CD14-positive monocyte (primary cell): Measurements from ENCODE around the gene ANKRD44. TPM values are rescaled to one million over a fixed set of nuclear protein-coding genes. Genes with fewer than 3 reads are reported as not detected.

Experiments
- DNase-seq, 3 donors: peaks; one replicate each; pipeline ENCODE4 v3.0.0-alpha.2; 2011 to 2022
- H2AFZ ChIP-seq: 2 replicates; pipeline ENCODE4 v1.6.0; 2012; ENCODE audit warnings: mild to moderate bottlenecking, low read depth, low read length, inconsistent platforms; ENCODE audit not compliant: insufficient read depth, poor library complexity, severe bottlenecking
- H3K27ac ChIP-seq, 2 donors: 1 replicate in 1 of 2; 2 replicates in 1 of 2; pipeline ENCODE4 v1.5.1; 2012 to 2013; ENCODE audit warnings: low read length in 2 of 2, control low read depth in 1 of 2, inconsistent platforms in 1 of 2, low read depth in 1 of 2, mild to moderate bottlenecking in 1 of 2
- H3K27me3 ChIP-seq, 2 donors: one replicate each; pipeline versions ENCODE4 v1.6.0 to v1.6.1; 2011 to 2013; ENCODE audit warnings: low read length in 2 of 2; ENCODE audit not compliant: control insufficient read depth in 2 of 2, insufficient read depth in 2 of 2
- H3K36me3 ChIP-seq, 2 donors: replicated peaks in 1 of 2; 1 replicate in 1 of 2; 2 replicates in 1 of 2; pipeline versions ENCODE4 v1.5.1 to v1.6.1; 2012 to 2013; ENCODE audit warnings: low read length in 2 of 2, control low read depth in 1 of 2, inconsistent platforms in 1 of 2, mild to moderate bottlenecking in 1 of 2; ENCODE audit not compliant: insufficient read depth in 2 of 2, control insufficient read depth in 1 of 2
- H3K4me1 ChIP-seq, 2 donors: 1 replicate in 1 of 2; 2 replicates in 1 of 2; pipeline versions ENCODE4 v1.5.1 to v1.6.1; 2012 to 2013; ENCODE audit warnings: low read length in 2 of 2, control low read depth in 1 of 2, inconsistent platforms in 1 of 2, mild to moderate bottlenecking in 1 of 2, moderate library complexity in 1 of 2; ENCODE audit not compliant: insufficient read depth in 2 of 2, control insufficient read depth in 1 of 2
- H3K4me2 ChIP-seq: replicated peaks from 2 replicates; pipeline ENCODE3; 2012; ENCODE audit warnings: low read length, moderate library complexity, mild to moderate bottlenecking; ENCODE audit not compliant: poor library complexity, severe bottlenecking; ENCODE audit errors: extremely low read depth
- H3K4me3 ChIP-seq, 3 experiments: fragments of 200-600 bp in 1 of 3; sonication (generic) in 1 of 3; replicated peaks in 1 of 3; 1 replicate in 2 of 3; 2 replicates in 1 of 3; pipeline ENCODE4 v1.5.1; 2011 to 2013; ENCODE audit warnings: low read length in 3 of 3, mild to moderate bottlenecking in 3 of 3, control low read depth in 2 of 3, low read depth in 2 of 3, inconsistent platforms in 1 of 3, moderate library complexity in 1 of 3
- H3K79me2 ChIP-seq: 2 replicates; pipeline ENCODE4 v1.6.0; 2012; ENCODE audit warnings: mild to moderate bottlenecking, control low read depth, inconsistent platforms, low read length, moderate library complexity; ENCODE audit not compliant: insufficient read depth
- H3K9ac ChIP-seq: 2 replicates; pipeline ENCODE4 v1.6.0; 2017; ENCODE audit warnings: low read length, mild to moderate bottlenecking; ENCODE audit not compliant: insufficient read depth, poor library complexity, severe bottlenecking
- H3K9me3 ChIP-seq, 2 donors: replicated peaks in 1 of 2; 1 replicate in 1 of 2; 2 replicates in 1 of 2; pipeline versions ENCODE4 v1.5.1 to v1.6.1; 2012 to 2013; ENCODE audit warnings: low read length in 2 of 2, control low read depth in 1 of 2; ENCODE audit not compliant: control insufficient read depth in 1 of 2, insufficient read depth in 1 of 2
- H4K20me1 ChIP-seq: 2 replicates; pipeline ENCODE4 v1.6.0; 2012; ENCODE audit warnings: mild to moderate bottlenecking, low read length, control low read depth, moderate library complexity; ENCODE audit not compliant: insufficient read depth
- H3K27ac Mint-ChIP-seq, 7 donors: one replicate each; pipeline ENCODE4 v1.8.0; 2020; ENCODE audit warnings: mild to moderate bottlenecking in 7 of 7, mixed read lengths in 7 of 7, moderate library complexity in 6 of 7, inconsistent platforms in 2 of 7
- H3K27me3 Mint-ChIP-seq, 3 donors: one replicate each; pipeline ENCODE4 v1.8.0; 2021 to 2022; ENCODE audit warnings: low read depth in 3 of 3, mild to moderate bottlenecking in 3 of 3, mixed read lengths in 3 of 3, moderate library complexity in 3 of 3, inconsistent platforms in 1 of 3
- H3K36me3 Mint-ChIP-seq, 2 donors: one replicate each; pipeline ENCODE4 v1.8.0; 2020; ENCODE audit warnings: mixed read lengths in 2 of 2, inconsistent platforms in 1 of 2, mild to moderate bottlenecking in 1 of 2
- H3K4me1 Mint-ChIP-seq: one replicate; pipeline ENCODE4 v1.8.0; 2020; ENCODE audit warnings: mild to moderate bottlenecking, mixed read lengths
- H3K4me3 Mint-ChIP-seq, 2 donors: one replicate each; pipeline ENCODE4 v1.8.0; 2020; ENCODE audit warnings: mild to moderate bottlenecking in 2 of 2, mixed read lengths in 2 of 2, moderate library complexity in 1 of 2
- H3K9me3 Mint-ChIP-seq, 7 donors: one replicate each; pipeline ENCODE4 v1.8.0; 2020 to 2022; ENCODE audit warnings: mixed read lengths in 7 of 7, mild to moderate bottlenecking in 6 of 7, moderate library complexity in 6 of 7, inconsistent platforms in 2 of 7
- CTCF ChIP-seq: fragments of 200-600 bp; IDR thresholded peaks from one replicate; pipeline ENCODE4 v1.8.0; 2022; ENCODE audit warnings: antibody characterized with exemption, mild to moderate bottlenecking
- WGBS: methylation state at CpG from one replicate; pipeline ENCODE4 v1.1.5; 2013; ENCODE audit warnings: missing lambda C conversion rate; ENCODE audit not compliant: insufficient coverage; 5-methylcytosine and 5-hydroxymethylcytosine counted together
- intact Hi-C, 2 donors: fragments of 100-400 bp; cut with micrococcal nuclease; formaldehyde crosslinking; loops; one replicate each; pipeline versions ENCODE4 v1.15.0 to v1.15.1; 2023
- polyA plus RNA-seq, 3 donors: library from polyadenylated mRNA; depleted of rRNA in 1 of 3; unstranded in 2 of 3; stranded (reverse) in 1 of 3; fragments of 300-500 nt in 2 of 3; fragments of >200 nt in 1 of 3; fragmentation: Illumina TruSeq in 2 of 3; gene quantifications; 1 replicate in 2 of 3; 2 replicates in 1 of 3; pipeline ENCODE4 v1.2.3, GENCODE V29; 2012 to 2021

The ANKRD44 gene
- polyA plus RNA-seq, 3 donors, result 55.7 to 91.9 (median 64.9) TPM

GRCh38 chr2:197236159-197236558 is 74.4 kb downstream of the ANKRD44 start:
- Histone ChIP-seq H2AFZ (no peak overlapping the region), H3K36me3 (no peaks in the 10 kb centered on the region), H3K79me2 (peaks cover 100% of the 10 kb centered on the region), H3K27ac (peak overlapping the region in 1 of 2 donors; percentile 26), H3K4me3 (no peak overlapping the region), H3K4me2 (no peak overlapping the region), H3K9me3 (no peaks in the 10 kb centered on the region), H3K4me1 (peaks cover 56 to 74% of the 10 kb centered on the region in 2 donors), H3K27me3 (no peaks in the 10 kb centered on the region), H3K9ac (no peak overlapping the region), H4K20me1 (peaks cover 96% of the 10 kb centered on the region)
- DNase-seq, result no peak
- intact Hi-C loops, result loop anchor here in 1 of 2 donors (5.0 kb wide), 1 partner anchor 39 kb away; no protein-coding TSS in a partner anchor
- no peaks in the 10 kb centered on the region for H3K9me3 Mint-ChIP-seq
- H3K27ac Mint-ChIP-seq, result peak overlapping the region in 6 of 7 donors; percentile 24 to 64 (median 38)
- peaks cover 77% of the 10 kb centered on the region for H3K4me1 Mint-ChIP-seq
- WGBS, result 100% methylated on average over 1 of the region's 2 CpGs
- no peak overlapping the region for H3K4me3 Mint-ChIP-seq
- no peaks in the 10 kb centered on the region for H3K27me3 Mint-ChIP-seq
- TF ChIP-seq CTCF, result no peak
- peaks cover 5 to 7% of the 10 kb centered on the region in 2 donors for H3K36me3 Mint-ChIP-seq

- H3K4me2 ChIP-seq, result no peak overlapping the region
- Mint-ChIP-seq H3K4me1 (peaks cover 75% of the 10 kb centered on the region), H3K9me3 (no peaks in the 10 kb centered on the region), H3K27me3 (no peaks in the 10 kb centered on the region), H3K36me3 (peaks cover 6 to 7% of the 10 kb centered on the region in 2 donors), H3K27ac (peak overlapping the region in 2 of 7 donors; percentile 30 to 50), H3K4me3 (no peak overlapping the region)
- no peak overlapping the region for H3K4me3 ChIP-seq
- TF ChIP-seq CTCF, result no peak
- no peaks in the 10 kb centered on the region for H3K27me3 ChIP-seq
- peaks cover 100% of the 10 kb centered on the region for H3K79me2 ChIP-seq
- no peak overlapping the region for H3K9ac ChIP-seq
- H3K36me3 ChIP-seq, result no peaks in the 10 kb centered on the region
- peak in 1 of 3 donors; percentile 37 for DNase-seq
- H4K20me1 ChIP-seq, result peaks cover 96% of the 10 kb centered on the region
- H3K27ac ChIP-seq, result peak overlapping the region in 1 of 2 donors; percentile 26
- intact Hi-C loops, result loop anchor here in 1 of 2 donors (5.0 kb wide), 1 partner anchor 38 kb away; no protein-coding TSS in a partner anchor
- H3K9me3 ChIP-seq, result no peaks in the 10 kb centered on the region
- no peak overlapping the region for H2AFZ ChIP-seq
- peaks cover 51 to 70% of the 10 kb centered on the region in 2 donors for H3K4me1 ChIP-seq
- WGBS, result 100% methylated on average over 1 of the region's 3 CpGs
These were observed 74.9 kb downstream of the ANKRD44 start for GRCh38 chr2:197235711-197236110.
